WTC11 (cell line): ENCODE data around the gene MADD. TPM values are rescaled to one million over a fixed set of nuclear protein-coding genes. Genes with fewer than 3 reads are reported as not detected.

Source experiments
- ATAC-seq: fragments of 200-7000 bp; cut with Tn5 transposase; 2 replicates; pipeline ENCODE4 v1.10.0; 2021; ENCODE audit warnings: mild to moderate bottlenecking, moderate library complexity
- CTCF ChIA-PET: fragments of 300-600 bp; sonication (Branson Sonifier 250); formaldehyde crosslinking; loops from one replicate; lab custom pipeline; 2021; ENCODE audit warnings: antibody characterized with exemption; lab: Charles Lee
- POLR2A ChIA-PET: fragments of 350-600 bp; sonication (Branson Sonifier 250); formaldehyde crosslinking; loops from one replicate; lab custom pipeline; 2021; ENCODE audit warnings: antibody characterized with exemption; lab: Charles Lee
- DNase-seq: peaks from one replicate; pipeline ENCODE4 v3.0.0; 2021; ENCODE audit warnings: low spot score
- H3K27ac Mint-ChIP-seq: 2 replicates; pipeline ENCODE4 v1.8.0; 2021; ENCODE audit warnings: mixed read lengths
- H3K27me3 Mint-ChIP-seq: 2 replicates; pipeline ENCODE4 v1.8.0; 2021; ENCODE audit warnings: low read depth, mild to moderate bottlenecking, moderate library complexity, mixed read lengths
- H3K36me3 Mint-ChIP-seq: 2 replicates; pipeline ENCODE4 v1.8.0; 2021; ENCODE audit warnings: mixed read lengths
- H3K4me1 Mint-ChIP-seq: 2 replicates; pipeline ENCODE4 v1.8.0; 2022; ENCODE audit warnings: mixed read lengths
- H3K4me3 Mint-ChIP-seq: 2 replicates; pipeline ENCODE4 v1.8.0; 2021; ENCODE audit warnings: mild to moderate bottlenecking, moderate library complexity, mixed read lengths
- H3K9me3 Mint-ChIP-seq: 2 replicates; pipeline ENCODE4 v1.8.0; 2021; ENCODE audit warnings: mixed read lengths
- AFF4 ChIP-seq: sonication (generic); formaldehyde crosslinking; IDR thresholded peaks from 2 replicates; pipeline ENCODE4 v1.8.1; 2023; ENCODE audit warnings: mild to moderate bottlenecking, missing genetic modification reagents, borderline replicate concordance
- HMGA2 ChIP-seq: fragments of 250-450 bp; sonication (Bioruptor Pico); IDR thresholded peaks from 2 replicates; pipeline ENCODE4 v1.4.0; 2021; ENCODE audit warnings: mild to moderate bottlenecking, moderate library complexity
- MXD4 ChIP-seq: fragments of 250-450 bp; sonication (Bioruptor Pico); IDR thresholded peaks from 2 replicates; pipeline ENCODE4 v1.8.0; 2021; ENCODE audit warnings: mild to moderate bottlenecking, moderate library complexity, borderline replicate concordance
- NFE2L1 ChIP-seq: sonication (generic); formaldehyde crosslinking; IDR thresholded peaks from 2 replicates; pipeline ENCODE4 v1.8.1; 2023; ENCODE audit warnings: missing genetic modification reagents
- PRRX2 ChIP-seq: fragments of 250-450 bp; sonication (Bioruptor Pico); IDR thresholded peaks from 2 replicates; pipeline ENCODE4 v1.8.0; 2021; ENCODE audit warnings: mild to moderate bottlenecking
- RELA ChIP-seq: sonication (generic); formaldehyde crosslinking; IDR thresholded peaks from 2 replicates; pipeline ENCODE4 v1.8.1; 2022; ENCODE audit warnings: missing genetic modification reagents, mild to moderate bottlenecking, borderline replicate concordance
- TCF7 ChIP-seq: sonication (generic); formaldehyde crosslinking; IDR thresholded peaks from 2 replicates; pipeline ENCODE4 v1.8.0; 2022; ENCODE audit warnings: mild to moderate bottlenecking, low read depth, missing genetic modification reagents, moderate library complexity
- TEAD4 ChIP-seq: sonication (generic); formaldehyde crosslinking; IDR thresholded peaks from 2 replicates; pipeline ENCODE4 v1.8.0; 2022; ENCODE audit warnings: mild to moderate bottlenecking, missing genetic modification reagents
- TP53 ChIP-seq: sonication (generic); formaldehyde crosslinking; IDR thresholded peaks from 2 replicates; pipeline ENCODE4 v1.8.1; 2023; ENCODE audit warnings: mild to moderate bottlenecking, missing genetic modification reagents
- USF1 ChIP-seq: sonication (generic); formaldehyde crosslinking; IDR thresholded peaks from 2 replicates; pipeline ENCODE4 v1.8.0; 2022; ENCODE audit warnings: mild to moderate bottlenecking, missing genetic modification reagents
- ZNF138 ChIP-seq: sonication (generic); formaldehyde crosslinking; conservative IDR thresholded peaks from 2 replicates; pipeline ENCODE4 v1.8.1; 2022; ENCODE audit warnings: mild to moderate bottlenecking, moderate library complexity, missing genetic modification reagents
- ZNF219 ChIP-seq: sonication (generic); formaldehyde crosslinking; IDR thresholded peaks from 2 replicates; pipeline ENCODE4 v1.8.0; 2023; ENCODE audit warnings: missing genetic modification reagents, mild to moderate bottlenecking, borderline replicate concordance
- ZNF512 ChIP-seq: sonication (generic); formaldehyde crosslinking; IDR thresholded peaks from 2 replicates; pipeline ENCODE4 v1.8.1; 2022; ENCODE audit warnings: missing genetic modification reagents, borderline replicate concordance
- ZNF532 ChIP-seq: fragments of 250-450 bp; sonication (Bioruptor Pico); IDR thresholded peaks from 2 replicates; pipeline ENCODE4 v1.9.0; 2021; ENCODE audit warnings: mild to moderate bottlenecking, borderline replicate concordance
- total RNA-seq: library from RNA; stranded (reverse); gene quantifications from 3 replicates; pipeline ENCODE4 v1.2.3, GENCODE V29; 2021
- TF ChIP-seq, protein P1 (sequence below): sonication (generic); formaldehyde crosslinking; IDR thresholded peaks from 2 replicates; pipeline ENCODE4 v1.8.1; 2023; ENCODE audit warnings: mild to moderate bottlenecking, missing genetic modification reagents
- TF ChIP-seq, protein P2 (sequence below): sonication (generic); formaldehyde crosslinking; IDR thresholded peaks from 2 replicates; pipeline ENCODE4 v1.8.1; 2022; ENCODE audit warnings: low read depth, missing genetic modification reagents, borderline replicate concordance

MADD gene
- total RNA-seq, 1 experiment from 2014 or later, result 47.5 TPM

DNA sequence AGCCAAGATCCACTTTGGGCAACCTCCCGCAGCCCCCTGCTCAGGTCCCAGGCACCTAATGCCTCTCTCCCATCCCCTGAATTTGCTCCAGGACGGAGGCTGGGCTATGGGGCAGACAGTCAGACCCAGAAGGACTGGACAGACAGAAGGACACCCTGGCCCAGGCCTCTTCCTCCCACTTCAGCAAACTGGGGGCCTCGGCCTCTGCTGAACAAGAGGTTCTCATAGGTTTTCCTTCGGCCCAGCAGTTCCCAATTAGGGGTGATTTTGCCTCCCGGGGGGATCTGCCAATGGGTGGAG lies 104.7 kb downstream of the MADD start (continued):
- TF ChIP-seq PRRX2 (CRISPR knock-in tag) (no peak), TCF7 (CRISPR knock-in tag) (no peak), MXD4 (CRISPR knock-in tag) (no peak), TEAD4 (CRISPR knock-in tag) (no peak)

DNA sequence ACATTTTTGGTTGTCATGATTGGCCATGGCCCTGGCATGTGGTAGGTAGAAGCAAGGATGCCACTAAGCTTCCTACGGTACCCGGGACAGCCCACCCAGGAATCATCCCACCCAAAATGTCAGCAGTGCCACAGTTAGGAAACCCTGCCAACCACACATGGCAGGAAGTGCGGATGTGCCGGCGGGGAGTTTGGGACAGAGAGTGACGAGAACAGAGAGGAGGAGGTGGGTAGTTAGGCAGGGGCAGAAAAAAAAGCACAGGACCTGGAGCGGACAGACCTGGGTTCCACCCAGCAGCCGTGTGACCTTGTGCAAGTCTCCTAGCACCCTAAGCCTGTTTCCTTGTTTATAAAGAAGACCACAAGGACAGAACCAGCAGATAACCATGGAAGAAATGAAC lies 105.1 kb downstream of the MADD start:
- DNase-seq, result no peak
- ChIA-PET POLR2A (no interaction called here), CTCF (interaction anchor here (0.8 to 3.2 kb wide), 15 partner anchors 13 to 190 kb away, joined by 3 to 33 read pairs (median 6); partner anchors contain the start of gene SLC39A13)
- ATAC-seq, result no peak
- TF ChIP-seq TP53 (CRISPR knock-in tag) (no peak), USF1 (no peak), RELA (CRISPR knock-in tag) (no peak), ZNF512 (no peak), AFF4 (CRISPR knock-in tag) (no peak), HMGA2 (CRISPR knock-in tag) (no peak), NFE2L1 (CRISPR knock-in tag) (no peak)
- TF ChIP-seq, protein P1, sequence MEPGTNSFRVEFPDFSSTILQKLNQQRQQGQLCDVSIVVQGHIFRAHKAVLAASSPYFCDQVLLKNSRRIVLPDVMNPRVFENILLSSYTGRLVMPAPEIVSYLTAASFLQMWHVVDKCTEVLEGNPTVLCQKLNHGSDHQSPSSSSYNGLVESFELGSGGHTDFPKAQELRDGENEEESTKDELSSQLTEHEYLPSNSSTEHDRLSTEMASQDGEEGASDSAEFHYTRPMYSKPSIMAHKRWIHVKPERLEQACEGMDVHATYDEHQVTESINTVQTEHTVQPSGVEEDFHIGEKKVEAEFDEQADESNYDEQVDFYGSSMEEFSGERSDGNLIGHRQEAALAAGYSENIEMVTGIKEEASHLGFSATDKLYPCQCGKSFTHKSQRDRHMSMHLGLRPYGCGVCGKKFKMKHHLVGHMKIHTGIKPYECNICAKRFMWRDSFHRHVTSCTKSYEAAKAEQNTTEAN, result no peak
- Mint-ChIP-seq H3K36me3 (no peaks in the 10 kb centered on the region), H3K4me1 (peaks cover 2% of the 10 kb centered on the region; the same call in 1 of the 2 replicates), H3K9me3 (no peaks in the 10 kb centered on the region), H3K27me3 (no peaks in the 10 kb centered on the region), H3K4me3 (no peak overlapping the region), H3K27ac (no peak overlapping the region)

DNA sequence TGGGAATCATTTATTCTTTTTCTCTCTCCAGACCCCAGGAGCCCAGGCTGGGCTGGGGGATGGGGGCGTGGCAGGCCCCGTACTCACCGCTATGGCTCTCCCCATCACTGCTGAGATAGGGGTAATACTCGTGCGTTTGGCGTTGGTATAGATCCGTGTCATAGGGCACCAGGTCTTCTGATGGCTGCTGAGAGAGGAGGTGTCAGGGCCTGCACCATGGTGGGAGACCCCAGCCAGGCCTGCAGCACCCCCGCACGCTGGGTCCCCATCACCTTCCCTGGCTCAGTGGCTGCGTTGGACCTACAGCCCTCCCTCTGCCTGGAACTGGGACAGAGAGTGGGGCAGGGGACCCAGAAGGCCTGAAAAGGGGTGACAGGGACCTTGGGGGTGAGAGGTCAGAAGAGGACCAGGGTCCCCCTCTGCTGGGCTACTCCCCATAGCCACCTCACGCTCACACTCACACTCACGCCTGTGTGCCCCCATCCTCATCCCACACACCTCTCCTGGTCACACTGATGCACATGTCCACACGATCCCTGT lies 105.7 kb downstream of the MADD start:
- ATAC-seq, result no peak
- Mint-ChIP-seq H3K4me1 (peaks cover 2% of the 10 kb centered on the region; the same call in 1 of the 2 replicates), H3K27me3 (no peaks in the 10 kb centered on the region), H3K36me3 (no peaks in the 10 kb centered on the region), H3K4me3 (no peak overlapping the region), H3K27ac (no peak overlapping the region), H3K9me3 (no peaks in the 10 kb centered on the region)
- CTCF ChIA-PET, result interaction anchor here (1.7 to 3.2 kb wide), 4 partner anchors 13 to 40 kb away, joined by 4 to 33 read pairs (median 19); partner anchors contain the start of gene SLC39A13
- POLR2A ChIA-PET, result no interaction called here
- no peak for DNase-seq
- TF ChIP-seq ZNF219 (no peak), ZNF138 (CRISPR knock-in tag) (no peak), ZNF532 (no peak)
- TF ChIP-seq, protein P2, sequence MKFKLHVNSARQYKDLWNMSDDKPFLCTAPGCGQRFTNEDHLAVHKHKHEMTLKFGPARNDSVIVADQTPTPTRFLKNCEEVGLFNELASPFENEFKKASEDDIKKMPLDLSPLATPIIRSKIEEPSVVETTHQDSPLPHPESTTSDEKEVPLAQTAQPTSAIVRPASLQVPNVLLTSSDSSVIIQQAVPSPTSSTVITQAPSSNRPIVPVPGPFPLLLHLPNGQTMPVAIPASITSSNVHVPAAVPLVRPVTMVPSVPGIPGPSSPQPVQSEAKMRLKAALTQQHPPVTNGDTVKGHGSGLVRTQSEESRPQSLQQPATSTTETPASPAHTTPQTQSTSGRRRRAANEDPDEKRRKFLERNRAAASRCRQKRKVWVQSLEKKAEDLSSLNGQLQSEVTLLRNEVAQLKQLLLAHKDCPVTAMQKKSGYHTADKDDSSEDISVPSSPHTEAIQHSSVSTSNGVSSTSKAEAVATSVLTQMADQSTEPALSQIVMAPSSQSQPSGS (CRISPR knock-in tag), result no peak
